GM23248 (cell line): Measurements from ENCODE around the gene TNFAIP1. TPM values are rescaled to one million over a fixed set of nuclear protein-coding genes. Genes with fewer than 3 reads are reported as not detected.

Experiments used
- DNase-seq: peaks from one replicate; pipeline ENCODE4 v3.0.0-alpha.2; 2015
- H2AFZ ChIP-seq: fragments of 200-600 bp; sonication (generic); 2 replicates; pipeline ENCODE4 v1.6.1; 2016; ENCODE audit warnings: antibody characterized with exemption
- H3F3A ChIP-seq: fragments of 200-600 bp; sonication (generic); 2 replicates; pipeline ENCODE4 v1.6.1; 2016; ENCODE audit warnings: mild to moderate bottlenecking, antibody characterized with exemption, mixed run types; ENCODE audit not compliant: insufficient read depth
- H3K27ac ChIP-seq: fragments of 200-600 bp; sonication (generic); 2 replicates; pipeline ENCODE4 v1.5.1; 2016; ENCODE audit warnings: mild to moderate bottlenecking
- H3K27me3 ChIP-seq: fragments of 200-600 bp; sonication (generic); replicated peaks from 2 replicates; pipeline ENCODE4 v1.6.1; 2016; ENCODE audit warnings: mild to moderate bottlenecking; ENCODE audit not compliant: insufficient read depth
- H3K36me3 ChIP-seq: fragments of 200-600 bp; sonication (generic); 2 replicates; pipeline ENCODE4 v1.6.1; 2016; ENCODE audit warnings: low read depth, mild to moderate bottlenecking
- H3K4me1 ChIP-seq: fragments of 200-600 bp; sonication (generic); 2 replicates; pipeline ENCODE4 v1.6.1; 2016; ENCODE audit warnings: mild to moderate bottlenecking; ENCODE audit not compliant: insufficient read depth
- H3K4me2 ChIP-seq: fragments of 200-600 bp; sonication (generic); one replicate; pipeline ENCODE4 v1.6.1; 2016; ENCODE audit warnings: mild to moderate bottlenecking; ENCODE audit not compliant: unreplicated experiment
- H3K4me3 ChIP-seq: fragments of 200-600 bp; sonication (generic); 2 replicates; pipeline ENCODE4 v1.5.1; 2016; ENCODE audit warnings: mild to moderate bottlenecking
- H3K79me2 ChIP-seq: fragments of 200-600 bp; sonication (generic); 2 replicates; pipeline ENCODE4 v1.6.1; 2016; ENCODE audit warnings: mild to moderate bottlenecking; ENCODE audit not compliant: insufficient read depth
- H3K9ac ChIP-seq: fragments of 200-600 bp; sonication (generic); 2 replicates; pipeline ENCODE4 v1.6.1; 2016; ENCODE audit warnings: mild to moderate bottlenecking
- H3K9me2 ChIP-seq: fragments of 200-600 bp; sonication (generic); 2 replicates; pipeline ENCODE4 v1.6.1; 2016; ENCODE audit warnings: mixed run types, mild to moderate bottlenecking, moderate library complexity; ENCODE audit not compliant: insufficient read depth
- H3K9me3 ChIP-seq: fragments of 200-600 bp; sonication (generic); one replicate; pipeline ENCODE4 v1.6.1; 2017; ENCODE audit warnings: low read depth
- H4K20me1 ChIP-seq: fragments of 200-600 bp; sonication (generic); 2 replicates; pipeline ENCODE4 v1.6.0; 2016; ENCODE audit not compliant: insufficient read depth
- EZH2 ChIP-seq: fragments of 200-600 bp; sonication (generic); IDR thresholded peaks from 2 replicates; pipeline ENCODE4 v1.6.1; 2018; ENCODE audit warnings: antibody characterized with exemption, mild to moderate bottlenecking; ENCODE audit not compliant: insufficient read depth, poor library complexity, severe bottlenecking
- EZH2phosphoT487 ChIP-seq: fragments of 200-600 bp; sonication (generic); IDR thresholded peaks from 2 replicates; pipeline ENCODE4 v1.6.1; 2018; ENCODE audit warnings: antibody characterized with exemption, moderate library complexity, mild to moderate bottlenecking, low read depth; ENCODE audit not compliant: insufficient read depth
- WGBS, 2 experiments: methylation state at CpG; one replicate each; pipeline ENCODE4 v1.1.6; 2015 to 2017; ENCODE audit warnings: low lambda C conversion rate in 2 of 2, low coverage in 1 of 2; ENCODE audit errors: missing lambda C conversion rate in 2 of 2; 5-methylcytosine and 5-hydroxymethylcytosine counted together
- in situ Hi-C: fragments of 300-500 bp; cut with MboI; formaldehyde crosslinking; loops from 2 replicates; pipeline ENCODE4 v1.15.0; 2020
- polyA plus RNA-seq: library from polyadenylated mRNA; unstranded; fragments of >200 nt; fragmentation: Nextera tagmentation; extraction: Ambion mirVana; gene quantifications from 2 replicates; pipeline ENCODE4 v1.2.1, GENCODE V29; 2016
- total RNA-seq: library from RNA; depleted of rRNA; stranded (reverse); fragments of >200 nt; shearing (Covaris generic); gene quantifications from 2 replicates; pipeline ENCODE4 v1.2.3, GENCODE V29; 2014

The TNFAIP1 gene
- total and polyA plus RNA-seq, 2 experiments from 2014 or later, result 47.7 to 53.7 TPM

- no peak overlapping the region for H3K9ac ChIP-seq
- 81 to 88% methylated on average over 6 of the region's 6 CpGs for WGBS, 2 experiments
- H3K4me3 ChIP-seq, result no peak overlapping the region
- H3K79me2 ChIP-seq, result no peaks in the 10 kb centered on the region
- no peaks in the 10 kb centered on the region for H3K4me1 ChIP-seq
- no peaks in the 10 kb centered on the region for H3K9me3 ChIP-seq
- no peaks in the 10 kb centered on the region for H3F3A ChIP-seq
- no peaks in the 10 kb centered on the region for H3K9me2 ChIP-seq
- H2AFZ ChIP-seq, result no peak overlapping the region
- DNase-seq, result no peak
- H3K27ac ChIP-seq, result no peak overlapping the region
- no peaks in the 10 kb centered on the region for H3K36me3 ChIP-seq
- H4K20me1 ChIP-seq, result no peaks in the 10 kb centered on the region
- TF ChIP-seq EZH2, result no peak
- no peak for TF ChIP-seq EZH2phosphoT487
- in situ Hi-C loops, result no loop called here
- H3K4me2 ChIP-seq, result no peak overlapping the region
- no peaks in the 10 kb centered on the region for H3K27me3 ChIP-seq
Observed at GRCh38 chr17:28293994-28294393, 41.6 kb upstream of the TNFAIP1 start.

- TF ChIP-seq EZH2 (no peak), EZH2phosphoT487 (no peak)
- Histone ChIP-seq H2AFZ (no peak overlapping the region), H3K9me2 (no peaks in the 10 kb centered on the region), H3K9me3 (no peaks in the 10 kb centered on the region), H3K4me1 (no peaks in the 10 kb centered on the region), H3K27ac (no peak overlapping the region), H3K79me2 (no peaks in the 10 kb centered on the region), H4K20me1 (no peaks in the 10 kb centered on the region), H3K27me3 (no peaks in the 10 kb centered on the region), H3K9ac (no peak overlapping the region), H3K4me2 (no peak overlapping the region), H3K4me3 (no peak overlapping the region), H3F3A (no peaks in the 10 kb centered on the region), H3K36me3 (no peaks in the 10 kb centered on the region)
- no peak for DNase-seq
- 46 to 52% methylated on average over 3 of the region's 3 CpGs for WGBS, 2 experiments
- in situ Hi-C loops, result no loop called here
Observed at GRCh38 chr17:28295677-28296578, 39.6 kb upstream of the TNFAIP1 start.

- Histone ChIP-seq H3K4me3 (no peak overlapping the region), H3F3A (no peaks in the 10 kb centered on the region), H3K9ac (no peak overlapping the region), H4K20me1 (no peaks in the 10 kb centered on the region), H3K27ac (no peak overlapping the region), H2AFZ (no peak overlapping the region), H3K9me3 (no peaks in the 10 kb centered on the region), H3K4me2 (no peak overlapping the region), H3K36me3 (no peaks in the 10 kb centered on the region), H3K9me2 (no peaks in the 10 kb centered on the region), H3K79me2 (no peaks in the 10 kb centered on the region), H3K27me3 (no peaks in the 10 kb centered on the region), H3K4me1 (no peaks in the 10 kb centered on the region)
- in situ Hi-C loops, result no loop called here
- 94 to 96% methylated on average over 3 of the region's 3 CpGs for WGBS, 2 experiments
- DNase-seq, result no peak
- TF ChIP-seq EZH2phosphoT487 (no peak), EZH2 (no peak)
Observed at GRCh38 chr17:28298449-28298848, 37.1 kb upstream of the TNFAIP1 start.

GRCh38 chr17:28306954-28307401 lies 28.6 kb upstream of the TNFAIP1 start:
- in situ Hi-C loops, result no loop called here
- Histone ChIP-seq H3K4me2 (no peak overlapping the region), H3F3A (no peaks in the 10 kb centered on the region), H3K36me3 (no peaks in the 10 kb centered on the region), H3K9ac (no peak overlapping the region), H3K9me3 (no peaks in the 10 kb centered on the region), H3K27me3 (no peaks in the 10 kb centered on the region), H3K9me2 (no peaks in the 10 kb centered on the region), H3K27ac (no peak overlapping the region), H3K4me1 (no peaks in the 10 kb centered on the region), H4K20me1 (no peaks in the 10 kb centered on the region), H3K79me2 (no peaks in the 10 kb centered on the region), H3K4me3 (no peak overlapping the region), H2AFZ (peak overlapping the region; percentile 34; the same call in 1 of the 2 replicates)
- WGBS, 2 experiments, result 38 to 43% methylated on average over 21 to 32 of the region's 38 CpGs
- TF ChIP-seq EZH2, result no peak
- DNase-seq, result no peak
